ENCODE data around the gene TNFAIP8L2.
A peak's percentile ranks its signal among the peaks of the same experiment; 100 is the strongest.

GRCh38 chr1:151196292-151196800, 39.9 kb downstream of the TNFAIP8L2 start:
- TF ChIP-seq CTCF (conservative IDR thresholded peaks at IDR 0.05) = peak; percentile 65
- no peak for TF ChIP-seq EZH2 (IDR thresholded peaks at IDR 0.05; ENCODE audit: low read depth)
